Myocyte (in vitro differentiated cells): ENCODE measurements around the gene PAX5. TPM values are rescaled to one million over a fixed set of nuclear protein-coding genes. Genes with fewer than 3 reads are reported as not detected.
A peak's percentile ranks its signal among the peaks of the same experiment; 100 is the strongest.

ENCODE experiments used
- DNase-seq: peaks from one replicate; pipeline ENCODE4 v3.0.0-alpha.2; 2012; ENCODE audit warnings: low read depth
- total RNA-seq: library from RNA; depleted of rRNA; stranded (reverse); fragments of >200 nt; gene quantifications from 2 replicates; pipeline ENCODE4 v1.2.3, GENCODE V29; 2014

The PAX5 gene
- total RNA-seq, 1 donor from 2014 or later, result not detected

GRCh38 chr9:36864491-36865410, 169.3 kb downstream of the PAX5 start:
- DNase-seq, result no peak

- DNase-seq, result peak; percentile 37
Measured at GRCh38 chr9:36862206-36863145, 171.6 kb downstream of the PAX5 start.

- DNase-seq, result no peak
Measured at GRCh38 chr9:36861528-36862205, 172.4 kb downstream of the PAX5 start.

GRCh38 chr9:36858805-36859375, 175.2 kb downstream of the PAX5 start:
- DNase-seq, result no peak

GRCh38 chr9:36855448-36856315, 178.4 kb downstream of the PAX5 start:
- DNase-seq, result no peak

GRCh38 chr9:36854751-36855150, 179.3 kb downstream of the PAX5 start:
- no peak for DNase-seq

GRCh38 chr9:36854034-36854433, 180.0 kb downstream of the PAX5 start:
- DNase-seq, result no peak

- DNase-seq, result no peak
Measured at GRCh38 chr9:36853233-36853632, 180.8 kb downstream of the PAX5 start.

GRCh38 chr9:36849943-36850342, 184.1 kb downstream of the PAX5 start:
- no peak for DNase-seq

GRCh38 chr9:36848946-36849345, 185.1 kb downstream of the PAX5 start:
- no peak for DNase-seq

- DNase-seq, result peak; percentile 2
Measured at GRCh38 chr9:36847781-36848673, 186.0 kb downstream of the PAX5 start.

GRCh38 chr9:36846621-36847020, 187.4 kb downstream of the PAX5 start:
- DNase-seq, result no peak

GRCh38 chr9:36845844-36846243, 188.2 kb downstream of the PAX5 start:
- DNase-seq, result no peak

- no peak for DNase-seq
Measured at GRCh38 chr9:36844961-36845360, 189.1 kb downstream of the PAX5 start.

GRCh38 chr9:36843964-36844363, 190.1 kb downstream of the PAX5 start:
- DNase-seq, result no peak

- peak; percentile 30 for DNase-seq
Measured at GRCh38 chr9:36842560-36843530, 191.2 kb downstream of the PAX5 start.

- DNase-seq, result no peak
Measured at GRCh38 chr9:36840898-36841536, 193.1 kb downstream of the PAX5 start.
